Lower lobe of right lung (tissue), 2 donors: ENCODE data around the gene CACNA1C. TPM values are rescaled to one million over a fixed set of nuclear protein-coding genes. Genes with fewer than 3 reads are reported as not detected.
A peak's percentile ranks its signal among the peaks of the same experiment; 100 is the strongest.

ENCODE experiments used
- ATAC-seq, 2 donors: fragments of 200-7000 bp; cut with Tn5 transposase; one replicate each; pipeline ENCODE4 v1.9.1; 2020 to 2022; ENCODE audit warnings: mild to moderate bottlenecking in 2 of 2, moderate library complexity in 2 of 2
- DNase-seq: peaks from one replicate; pipeline ENCODE4 v3.0.0-alpha.2; 2020
- H3K27ac ChIP-seq: fragments of 200-600 bp; one replicate; pipeline ENCODE4 v1.8.0; 2022
- H3K27me3 ChIP-seq: fragments of 200-600 bp; one replicate; pipeline ENCODE4 v1.8.0; 2022; ENCODE audit warnings: low read depth
- H3K36me3 ChIP-seq: fragments of 200-600 bp; one replicate; pipeline ENCODE4 v1.8.0; 2022; ENCODE audit warnings: mild to moderate bottlenecking
- H3K4me1 ChIP-seq: fragments of 200-600 bp; one replicate; pipeline ENCODE4 v1.8.0; 2022
- H3K4me3 ChIP-seq: fragments of 200-600 bp; one replicate; pipeline ENCODE4 v1.8.0; 2022; ENCODE audit warnings: mild to moderate bottlenecking
- H3K9me3 ChIP-seq: fragments of 200-600 bp; one replicate; pipeline ENCODE4 v1.8.0; 2022
- CTCF ChIP-seq: fragments of 200-600 bp; IDR thresholded peaks from one replicate; pipeline ENCODE4 v1.8.0; 2022; ENCODE audit warnings: antibody characterized with exemption, mild to moderate bottlenecking
- intact Hi-C: fragments of 100-400 bp; cut with DNase I; formaldehyde crosslinking; loops from one replicate; pipeline ENCODE4 v1.11.0; 2022
- total RNA-seq: library from RNA; stranded (reverse); fragmentation: NEBNext Ultra II Directional; extraction: Animal tissue kit (Norgen Biotek cat#: 25700); gene quantifications from one replicate; pipeline ENCODE4 v1.2.1, GENCODE V29; 2021
- donor health status: DM: no; HTN: yes; CAD: no; lungs with severe emphysema.

CACNA1C gene
- total RNA-seq, 1 donor from 2014 or later: 8.4 TPM

- intact Hi-C loops: no loop called here
- Histone ChIP-seq H3K36me3 (no peaks in the 10 kb centered on the region), H3K27ac (no peak overlapping the region), H3K27me3 (no peaks in the 10 kb centered on the region), H3K4me1 (peaks cover 27% of the 10 kb centered on the region), H3K4me3 (no peak overlapping the region), H3K9me3 (no peaks in the 10 kb centered on the region)
- ATAC-seq (no peak), DNase-seq (no peak)
- TF ChIP-seq CTCF: no peak
Measured at GRCh38 chr12:2297658-2298057, 244.9 kb downstream of the CACNA1C start.

- no peak for DNase-seq
- Histone ChIP-seq H3K27ac (no peak overlapping the region), H3K4me3 (no peak overlapping the region), H3K4me1 (peaks cover 27% of the 10 kb centered on the region), H3K36me3 (no peaks in the 10 kb centered on the region), H3K27me3 (no peaks in the 10 kb centered on the region), H3K9me3 (no peaks in the 10 kb centered on the region)
- no peak for TF ChIP-seq CTCF
- ATAC-seq: no peak
- intact Hi-C loops: no loop called here
Measured at GRCh38 chr12:2298556-2299200, 245.9 kb downstream of the CACNA1C start.

- Histone ChIP-seq H3K9me3 (no peaks in the 10 kb centered on the region), H3K27me3 (no peaks in the 10 kb centered on the region), H3K36me3 (no peaks in the 10 kb centered on the region), H3K4me1 (peaks cover 25% of the 10 kb centered on the region), H3K27ac (no peak overlapping the region), H3K4me3 (no peak overlapping the region)
- intact Hi-C loops: no loop called here
- TF ChIP-seq CTCF: no peak
- no peak for ATAC-seq
- no peak for DNase-seq
Measured at GRCh38 chr12:2299206-2299605, 246.4 kb downstream of the CACNA1C start.

GRCh38 chr12:2300168-2300567, 247.4 kb downstream of the CACNA1C start:
- ATAC-seq (no peak), DNase-seq (no peak)
- Histone ChIP-seq H3K27ac (no peak overlapping the region), H3K4me3 (no peak overlapping the region), H3K9me3 (no peaks in the 10 kb centered on the region), H3K27me3 (no peaks in the 10 kb centered on the region), H3K4me1 (peaks cover 16% of the 10 kb centered on the region), H3K36me3 (no peaks in the 10 kb centered on the region)
- intact Hi-C loops: no loop called here
- no peak for TF ChIP-seq CTCF

- no peaks in the 10 kb centered on the region for H3K27me3 ChIP-seq
- H3K4me3 ChIP-seq: no peak overlapping the region
- no peak for DNase-seq
- no peaks in the 10 kb centered on the region for H3K9me3 ChIP-seq
- no peak for TF ChIP-seq CTCF
- peak in 1 of 2 donors; percentile 15 for ATAC-seq
- H3K27ac ChIP-seq: no peak overlapping the region
- peaks cover 10% of the 10 kb centered on the region for H3K4me1 ChIP-seq
- intact Hi-C loops: no loop called here
- H3K36me3 ChIP-seq: no peaks in the 10 kb centered on the region
Measured at GRCh38 chr12:2300886-2301285, 248.1 kb downstream of the CACNA1C start.
